ENCODE measurements around the gene RSBN1L.
A peak's percentile ranks its signal among the peaks of the same experiment; 100 is the strongest.

RSBN1L gene

GRCh38 chr7:77664715-77665114, 31.5 kb upstream of the RSBN1L start:
- no peak overlapping the region for H3K27ac Mint-ChIP-seq (ENCODE audit: low read depth)
- H3K9me3 Mint-ChIP-seq: no peaks in the 10 kb centered on the region
- H3K36me3 Mint-ChIP-seq (ENCODE audit: insufficient read depth): peaks cover 3% of the 10 kb centered on the region
- ATAC-seq (replicated peaks; ENCODE audit: extremely low read depth, poor library complexity, severe bottlenecking) (no peak), DNase-seq (ENCODE audit: low spot score in 2 of 2) (no peak)
- H3K27me3 Mint-ChIP-seq: no peaks in the 10 kb centered on the region
- no peaks in the 10 kb centered on the region for H3K4me1 Mint-ChIP-seq
- no peak overlapping the region for H3K4me3 Mint-ChIP-seq

GRCh38 chr7:77665161-77665560, 31.1 kb upstream of the RSBN1L start:
- no peaks in the 10 kb centered on the region for H3K9me3 Mint-ChIP-seq
- H3K27me3 Mint-ChIP-seq: no peaks in the 10 kb centered on the region
- DNase-seq (ENCODE audit: low spot score in 2 of 2) (no peak), ATAC-seq (replicated peaks; ENCODE audit: extremely low read depth, poor library complexity, severe bottlenecking) (no peak)
- H3K4me3 Mint-ChIP-seq: no peak overlapping the region
- peaks cover 3% of the 10 kb centered on the region for H3K36me3 Mint-ChIP-seq (ENCODE audit: insufficient read depth)
- no peaks in the 10 kb centered on the region for H3K4me1 Mint-ChIP-seq
- no peak overlapping the region for H3K27ac Mint-ChIP-seq (ENCODE audit: low read depth)

GRCh38 chr7:77667459-77668086, 28.7 kb upstream of the RSBN1L start:
- ATAC-seq (replicated peaks; ENCODE audit: extremely low read depth, poor library complexity, severe bottlenecking): no peak
- H3K9me3 Mint-ChIP-seq: no peaks in the 10 kb centered on the region
- H3K27me3 Mint-ChIP-seq: no peaks in the 10 kb centered on the region
- DNase-seq (ENCODE audit: low spot score in 2 of 2): no peak
- no peak overlapping the region for H3K4me3 Mint-ChIP-seq
- H3K4me1 Mint-ChIP-seq: no peaks in the 10 kb centered on the region
- no peak overlapping the region for H3K27ac Mint-ChIP-seq (ENCODE audit: low read depth)
- peaks cover 3% of the 10 kb centered on the region for H3K36me3 Mint-ChIP-seq (ENCODE audit: insufficient read depth)

GRCh38 chr7:77674878-77675277, 21.4 kb upstream of the RSBN1L start:
- no peaks in the 10 kb centered on the region for H3K27me3 Mint-ChIP-seq
- H3K36me3 Mint-ChIP-seq (ENCODE audit: insufficient read depth): no peaks in the 10 kb centered on the region
- H3K9me3 Mint-ChIP-seq: no peaks in the 10 kb centered on the region
- H3K4me3 Mint-ChIP-seq: no peak overlapping the region
- H3K27ac Mint-ChIP-seq (ENCODE audit: low read depth): no peak overlapping the region
- H3K4me1 Mint-ChIP-seq: no peaks in the 10 kb centered on the region
- no peak for ATAC-seq (replicated peaks; ENCODE audit: extremely low read depth, poor library complexity, severe bottlenecking)
- no peak for DNase-seq (ENCODE audit: low spot score in 2 of 2)

- no peak for ATAC-seq (replicated peaks; ENCODE audit: extremely low read depth, poor library complexity, severe bottlenecking)
- no peaks in the 10 kb centered on the region for H3K27me3 Mint-ChIP-seq
- H3K36me3 Mint-ChIP-seq (ENCODE audit: insufficient read depth): peaks cover 2% of the 10 kb centered on the region
These were observed 16.7 kb upstream of the RSBN1L start for GRCh38 chr7:77679608-77680007.

GRCh38 chr7:77680266-77680665, 16.0 kb upstream of the RSBN1L start:
- no peaks in the 10 kb centered on the region for H3K9me3 Mint-ChIP-seq
- H3K27me3 Mint-ChIP-seq: no peaks in the 10 kb centered on the region
- peaks cover 2% of the 10 kb centered on the region for H3K36me3 Mint-ChIP-seq (ENCODE audit: insufficient read depth)
- no peak overlapping the region for H3K27ac Mint-ChIP-seq (ENCODE audit: low read depth)
- H3K4me3 Mint-ChIP-seq: no peak overlapping the region
- no peak for ATAC-seq (replicated peaks; ENCODE audit: extremely low read depth, poor library complexity, severe bottlenecking)
- H3K4me1 Mint-ChIP-seq: no peaks in the 10 kb centered on the region
- no peak for DNase-seq (ENCODE audit: low spot score in 2 of 2)

More at GRCh38 chr7:77679608-77680007, 16.7 kb upstream of the RSBN1L start:
- no peaks in the 10 kb centered on the region for H3K9me3 Mint-ChIP-seq
- no peaks in the 10 kb centered on the region for H3K4me1 Mint-ChIP-seq
- DNase-seq (ENCODE audit: low spot score in 2 of 2): no peak
- H3K4me3 Mint-ChIP-seq: no peak overlapping the region
- no peak overlapping the region for H3K27ac Mint-ChIP-seq (ENCODE audit: low read depth)

GRCh38 chr7:77684030-77684429, 12.2 kb upstream of the RSBN1L start:
- no peak for ATAC-seq (replicated peaks; ENCODE audit: extremely low read depth, poor library complexity, severe bottlenecking)
- DNase-seq (ENCODE audit: low spot score in 2 of 2): no peak
- no peaks in the 10 kb centered on the region for H3K9me3 Mint-ChIP-seq
- H3K27ac Mint-ChIP-seq (ENCODE audit: low read depth): no peak overlapping the region
- H3K4me3 Mint-ChIP-seq: no peak overlapping the region
- H3K27me3 Mint-ChIP-seq: no peaks in the 10 kb centered on the region
- H3K36me3 Mint-ChIP-seq (ENCODE audit: insufficient read depth): peaks cover 2% of the 10 kb centered on the region
- peaks cover 22% of the 10 kb centered on the region for H3K4me1 Mint-ChIP-seq

- H3K9me3 Mint-ChIP-seq: no peaks in the 10 kb centered on the region
- no peaks in the 10 kb centered on the region for H3K27me3 Mint-ChIP-seq
- H3K36me3 Mint-ChIP-seq (ENCODE audit: insufficient read depth): peaks cover 2% of the 10 kb centered on the region
- ATAC-seq (replicated peaks; ENCODE audit: extremely low read depth, poor library complexity, severe bottlenecking): no peak
- H3K27ac Mint-ChIP-seq (ENCODE audit: low read depth): no peak overlapping the region
- no peak overlapping the region for H3K4me3 Mint-ChIP-seq
- no peak for DNase-seq (ENCODE audit: low spot score in 2 of 2)
- peaks cover 22% of the 10 kb centered on the region for H3K4me1 Mint-ChIP-seq
These were observed 11.0 kb upstream of the RSBN1L start for GRCh38 chr7:77685233-77685632.

GRCh38 chr7:77687100-77687746, 9.0 kb upstream of the RSBN1L start:
- no peak for ATAC-seq (replicated peaks; ENCODE audit: extremely low read depth, poor library complexity, severe bottlenecking)
- DNase-seq (ENCODE audit: low spot score in 2 of 2): no peak
- Mint-ChIP-seq H3K27ac (ENCODE audit: low read depth) (peak overlapping the region; percentile 63), H3K9me3 (no peaks in the 10 kb centered on the region), H3K4me1 (peaks cover 22% of the 10 kb centered on the region), H3K27me3 (no peaks in the 10 kb centered on the region), H3K4me3 (no peak overlapping the region), H3K36me3 (ENCODE audit: insufficient read depth) (no peaks in the 10 kb centered on the region)

- ATAC-seq (replicated peaks; ENCODE audit: extremely low read depth, poor library complexity, severe bottlenecking): peak; percentile 28
- DNase-seq (ENCODE audit: low spot score in 2 of 2): no peak
- Mint-ChIP-seq H3K4me1 (peaks cover 22% of the 10 kb centered on the region), H3K9me3 (no peaks in the 10 kb centered on the region), H3K4me3 (no peak overlapping the region), H3K36me3 (ENCODE audit: insufficient read depth) (no peaks in the 10 kb centered on the region), H3K27ac (ENCODE audit: low read depth) (peak overlapping the region; percentile 63), H3K27me3 (no peaks in the 10 kb centered on the region)
These were observed 8.5 kb upstream of the RSBN1L start for GRCh38 chr7:77687747-77688144.

GRCh38 chr7:77690289-77690688, 6.0 kb upstream of the RSBN1L start:
- ATAC-seq (replicated peaks; ENCODE audit: extremely low read depth, poor library complexity, severe bottlenecking) (no peak), DNase-seq (ENCODE audit: low spot score in 2 of 2) (no peak)
- Mint-ChIP-seq H3K9me3 (no peaks in the 10 kb centered on the region), H3K4me3 (no peak overlapping the region), H3K27ac (ENCODE audit: low read depth) (no peak overlapping the region), H3K4me1 (peaks cover 37% of the 10 kb centered on the region), H3K36me3 (ENCODE audit: insufficient read depth) (no peaks in the 10 kb centered on the region), H3K27me3 (no peaks in the 10 kb centered on the region)

GRCh38 chr7:77691892-77692491, 4.3 kb upstream of the RSBN1L start:
- Mint-ChIP-seq H3K27me3 (no peaks in the 10 kb centered on the region), H3K36me3 (ENCODE audit: insufficient read depth) (peaks cover 9% of the 10 kb centered on the region), H3K9me3 (no peaks in the 10 kb centered on the region), H3K27ac (ENCODE audit: low read depth) (no peak overlapping the region), H3K4me1 (peaks cover 32% of the 10 kb centered on the region), H3K4me3 (no peak overlapping the region)
- ATAC-seq (replicated peaks; ENCODE audit: extremely low read depth, poor library complexity, severe bottlenecking): no peak
- no peak for DNase-seq (ENCODE audit: low spot score in 2 of 2)

Data from central memory CD8-positive, alpha-beta T cell (primary cell).